ENCODE measurements around the gene FAM221A. TPM values are rescaled to one million over a fixed set of nuclear protein-coding genes. Genes with fewer than 3 reads are reported as not detected.

The FAM221A gene
- total RNA-seq, 1 experiment from 2014 or later = 12.0 TPM

DNA sequence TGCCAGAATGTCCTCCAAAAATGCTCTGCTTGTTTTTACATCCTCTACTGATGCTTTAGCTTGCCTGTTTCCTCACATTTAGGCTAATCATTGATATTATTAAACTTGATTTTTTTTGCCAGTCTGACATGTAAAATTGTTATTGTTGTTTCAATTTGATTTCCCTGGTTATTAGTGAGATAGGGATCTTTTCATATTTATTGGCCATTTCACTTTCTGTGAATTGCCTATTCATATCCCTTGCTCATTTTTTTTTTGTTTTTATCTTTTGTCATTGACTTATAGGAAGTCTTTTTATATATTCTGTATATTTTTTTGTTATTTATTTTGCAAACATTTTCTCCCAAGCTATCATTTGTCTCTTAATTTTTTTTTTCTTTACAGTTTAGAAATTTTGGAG is 13.2 kb downstream of the FAM221A start:
- Histone ChIP-seq H3K27me3 (replicated peaks; ENCODE audit: insufficient read depth, low read depth, low read length, poor library complexity) (no peaks in the 10 kb centered on the region), H3K36me3 (ENCODE audit: insufficient read depth, low read length, poor library complexity, severe bottlenecking) (no peaks in the 10 kb centered on the region), H3K4me1 (ENCODE audit: insufficient read depth, low read length, poor library complexity, severe bottlenecking) (no peaks in the 10 kb centered on the region), H3K27ac (ENCODE audit: low read depth, low read length, poor library complexity, severe bottlenecking) (no peak overlapping the region), H3K4me3 (ENCODE audit: low read depth, low read length, poor library complexity, severe bottlenecking) (no peak overlapping the region), H3K9me3 (ENCODE audit: low read depth, low read length, poor library complexity, severe bottlenecking) (no peaks in the 10 kb centered on the region)
- ChIA-PET CTCF (no interaction called here), POLR2A (ENCODE audit: low non-redundant PET) (no interaction called here)
- TF ChIP-seq EZH2 (IDR thresholded peaks at IDR 0.05; ENCODE audit: borderline replicate concordance, low read depth, low read length, poor library complexity, severe bottlenecking) = no peak
- no peak for TF ChIP-seq CTCF (conservative IDR thresholded peaks at IDR 0.05; ENCODE audit: low read depth, low read length)
- DNase-seq (ENCODE audit: low spot score) = no peak
- intact Hi-C loops (cut with micrococcal nuclease; ENCODE audit: unreplicated experiment) = no loop called here
- BruUV-seq (replicated peaks) = no TSS peak

DNA sequence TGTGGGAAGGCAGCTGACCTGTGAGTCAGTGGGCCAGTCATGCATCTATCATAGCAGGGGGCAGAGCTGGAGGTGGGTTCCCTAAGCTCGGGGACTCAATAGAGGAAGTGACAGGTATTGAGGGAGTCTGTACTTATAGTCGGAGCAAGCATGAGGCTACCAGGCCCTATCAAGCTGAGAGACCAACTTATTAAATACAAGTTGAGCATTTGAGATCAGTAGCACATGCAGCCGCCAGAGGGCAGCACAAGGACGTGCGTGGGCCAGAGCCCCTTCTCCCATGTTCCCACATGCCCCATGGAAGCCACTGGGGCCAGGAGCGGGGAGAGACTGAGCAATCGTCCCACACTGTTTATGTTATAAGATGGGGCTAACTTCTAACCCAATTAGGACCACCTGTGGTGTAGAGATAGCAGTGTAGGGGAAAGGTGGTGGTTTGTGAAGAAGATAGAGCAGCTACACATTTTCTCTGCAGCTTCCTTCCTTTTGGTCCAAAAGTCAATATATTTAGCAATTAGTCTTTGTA is 17.0 kb downstream of the FAM221A start:
- peak; percentile 86 for DNase-seq (ENCODE audit: low spot score)
- TF ChIP-seq CTCF (conservative IDR thresholded peaks at IDR 0.05; ENCODE audit: low read depth, low read length) (peak; percentile 94), EZH2 (IDR thresholded peaks at IDR 0.05; ENCODE audit: borderline replicate concordance, low read depth, low read length, poor library complexity, severe bottlenecking) (no peak)
- Histone ChIP-seq H3K36me3 (ENCODE audit: insufficient read depth, low read length, poor library complexity, severe bottlenecking) (no peaks in the 10 kb centered on the region), H3K27me3 (replicated peaks; ENCODE audit: insufficient read depth, low read depth, low read length, poor library complexity) (no peaks in the 10 kb centered on the region), H3K27ac (ENCODE audit: low read depth, low read length, poor library complexity, severe bottlenecking) (no peak overlapping the region), H3K4me3 (ENCODE audit: low read depth, low read length, poor library complexity, severe bottlenecking) (no peak overlapping the region), H3K9me3 (ENCODE audit: low read depth, low read length, poor library complexity, severe bottlenecking) (no peaks in the 10 kb centered on the region), H3K4me1 (ENCODE audit: insufficient read depth, low read length, poor library complexity, severe bottlenecking) (no peaks in the 10 kb centered on the region)
- no TSS peak for BruUV-seq (replicated peaks)
- ChIA-PET CTCF (interaction anchor here (0.5 to 1.1 kb wide), 6 partner anchors 13 to 425 kb away, joined by 3 to 4 read pairs (median 3); partner anchors contain the start of genes CCDC126 and STK31), POLR2A (ENCODE audit: low non-redundant PET) (no interaction called here)
- intact Hi-C loops (cut with micrococcal nuclease; ENCODE audit: unreplicated experiment) = loop anchor here (1.0 kb wide), 1 partner anchor 8 kb away; no protein-coding TSS in a partner anchor

DNA sequence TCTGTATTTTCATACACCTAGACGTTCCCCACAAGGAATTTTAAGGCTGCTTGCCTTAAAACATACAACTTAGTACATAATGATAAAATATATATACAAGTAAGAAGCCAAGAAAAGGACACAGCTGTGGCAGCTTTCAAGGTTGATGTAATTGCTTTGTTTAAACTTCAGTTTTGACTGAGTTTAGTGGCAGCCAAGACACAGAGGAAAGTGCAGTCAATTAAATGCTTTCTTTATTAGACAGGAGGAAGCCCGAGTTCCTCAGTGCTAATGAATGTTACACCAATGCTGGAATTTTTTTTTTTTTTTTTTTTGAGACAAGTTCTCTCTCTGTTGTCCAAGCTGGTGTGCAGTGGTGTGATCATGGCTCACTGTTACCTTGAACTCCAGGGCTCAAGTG is 18.8 kb downstream of the FAM221A start:
- Histone ChIP-seq H3K9me3 (ENCODE audit: low read depth, low read length, poor library complexity, severe bottlenecking) (no peaks in the 10 kb centered on the region), H3K36me3 (ENCODE audit: insufficient read depth, low read length, poor library complexity, severe bottlenecking) (no peaks in the 10 kb centered on the region), H3K4me1 (ENCODE audit: insufficient read depth, low read length, poor library complexity, severe bottlenecking) (no peaks in the 10 kb centered on the region), H3K27me3 (replicated peaks; ENCODE audit: insufficient read depth, low read depth, low read length, poor library complexity) (no peaks in the 10 kb centered on the region), H3K27ac (ENCODE audit: low read depth, low read length, poor library complexity, severe bottlenecking) (no peak overlapping the region), H3K4me3 (ENCODE audit: low read depth, low read length, poor library complexity, severe bottlenecking) (no peak overlapping the region)
- DNase-seq (ENCODE audit: low spot score) = no peak
- no peak for TF ChIP-seq CTCF (conservative IDR thresholded peaks at IDR 0.05; ENCODE audit: low read depth, low read length)
- no peak for TF ChIP-seq EZH2 (IDR thresholded peaks at IDR 0.05; ENCODE audit: borderline replicate concordance, low read depth, low read length, poor library complexity, severe bottlenecking)
- POLR2A ChIA-PET (ENCODE audit: low non-redundant PET) = interaction anchor here (0.7 kb wide), 1 partner anchor 33 kb away, joined by 36 read pairs; no protein-coding TSS in a partner anchor
- intact Hi-C loops (cut with micrococcal nuclease; ENCODE audit: unreplicated experiment) = no loop called here
- BruUV-seq (replicated peaks) = no TSS peak
- CTCF ChIA-PET = interaction anchor here (0.6 kb wide), 2 partner anchors 152 to 1396 kb away, joined by 3 read pairs; no protein-coding TSS in a partner anchor

Data from A673 (cell line).